SH-SY5Y (cell line): ENCODE results near the gene GPHN.

ENCODE experiments used
- GATA2 ChIP-seq: IDR thresholded peaks from 2 replicates; pipeline ENCODE4 v1.6.1; 2011; ENCODE audit warnings: mild to moderate bottlenecking, low read depth, low read length
- GATA3 ChIP-seq: IDR thresholded peaks from 2 replicates; pipeline ENCODE4 v1.6.1; 2011; ENCODE audit warnings: low read depth, mild to moderate bottlenecking, low read length, moderate library complexity

GPHN gene

DNA sequence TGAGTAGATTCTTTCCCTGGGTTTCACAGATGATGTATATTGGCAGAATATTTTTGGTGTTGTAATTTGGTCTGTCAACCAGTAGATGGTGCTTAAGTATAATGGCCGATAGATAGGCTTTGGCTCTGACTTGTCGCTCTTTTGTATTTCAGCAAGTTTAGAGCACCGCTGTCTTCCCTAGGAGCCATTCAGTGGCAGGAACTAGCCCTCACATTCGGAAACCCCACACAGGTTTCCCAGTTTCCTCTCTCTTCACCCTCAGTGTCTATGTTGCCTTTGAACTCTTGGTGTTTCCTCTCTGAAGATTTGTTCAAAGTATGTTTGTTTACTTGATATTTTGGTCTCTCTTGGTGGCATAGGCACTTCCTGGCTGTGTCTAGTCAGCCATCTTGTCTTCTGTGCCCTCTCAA, 102.2 kb downstream of the GPHN start:
- TF ChIP-seq GATA2, result no peak
- TF ChIP-seq GATA3, result no peak

DNA sequence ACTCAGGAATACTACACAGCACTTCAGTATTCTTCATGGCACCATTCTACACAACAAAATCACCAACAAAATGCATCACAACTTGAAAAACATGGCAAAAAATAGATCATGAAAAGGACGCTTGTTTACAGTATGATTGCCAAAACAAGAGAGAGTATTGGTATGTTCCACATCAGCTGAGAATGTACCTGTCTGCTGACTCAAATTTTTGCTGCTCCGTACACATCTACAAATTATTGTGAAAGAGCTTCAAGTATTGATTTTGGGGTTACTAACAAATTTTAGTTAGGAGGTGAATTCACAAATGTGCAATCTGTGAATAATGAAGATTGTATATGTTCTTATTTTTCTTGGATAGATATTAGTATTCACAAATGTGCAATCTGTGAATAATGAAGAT, 105.4 kb downstream of the GPHN start:
- no peak for TF ChIP-seq GATA2
- TF ChIP-seq GATA3, result no peak

- TF ChIP-seq GATA2, result no peak
- TF ChIP-seq GATA3, result no peak
Observed at GRCh38 chr14:66619952-66620351, 112.0 kb downstream of the GPHN start.

DNA sequence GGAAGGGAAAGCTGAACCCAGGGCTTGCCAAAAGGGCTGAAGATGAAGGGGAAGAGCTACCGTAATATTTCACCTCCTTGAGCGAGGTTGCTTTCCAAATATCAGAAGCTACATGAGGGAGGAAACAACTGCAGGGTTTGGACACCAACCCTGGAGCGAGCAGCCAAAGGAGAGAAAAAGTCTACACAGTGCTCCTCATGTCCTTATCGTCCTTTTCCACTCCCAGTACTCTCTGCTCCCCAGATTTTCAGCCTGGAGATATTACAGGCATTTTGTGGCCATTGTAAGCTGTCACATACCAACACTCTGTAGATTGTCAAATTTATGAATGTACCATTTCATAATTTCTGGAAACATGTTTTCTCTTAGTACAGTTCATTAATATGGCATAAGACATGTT, 115.9 kb downstream of the GPHN start:
- TF ChIP-seq GATA3 (no peak), GATA2 (no peak)

- TF ChIP-seq GATA2, result no peak
- no peak for TF ChIP-seq GATA3
Observed at GRCh38 chr14:66624336-66624937, 116.5 kb downstream of the GPHN start.

GRCh38 chr14:66628636-66629035, 120.7 kb downstream of the GPHN start:
- TF ChIP-seq GATA3, result no peak

GRCh38 chr14:66629499-66629898, 121.6 kb downstream of the GPHN start:
- no peak for TF ChIP-seq GATA3

DNA sequence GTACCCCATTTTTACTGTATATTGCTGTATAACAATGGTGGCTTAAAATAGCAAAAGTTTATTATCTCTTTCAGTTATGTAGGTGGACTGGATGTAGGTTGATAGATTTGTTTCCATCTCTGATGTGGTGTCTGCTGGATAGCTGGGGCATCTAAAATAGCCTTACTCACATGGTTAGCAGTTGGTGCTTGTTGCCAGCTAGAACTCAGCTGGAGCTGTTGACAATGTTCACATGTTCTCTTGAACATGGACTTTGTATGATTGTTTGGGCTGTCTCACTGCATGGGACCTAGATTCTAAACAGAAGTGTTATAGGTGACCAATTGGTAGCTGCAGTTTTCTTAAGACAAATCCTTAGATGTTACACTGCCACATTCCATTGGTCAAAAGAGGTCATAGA, 126.9 kb downstream of the GPHN start:
- no peak for TF ChIP-seq GATA3
- TF ChIP-seq GATA2, result no peak

GRCh38 chr14:66635435-66635834, 127.5 kb downstream of the GPHN start:
- TF ChIP-seq GATA3 (no peak), GATA2 (no peak)

GRCh38 chr14:66636240-66636639, 128.3 kb downstream of the GPHN start:
- TF ChIP-seq GATA2 (no peak), GATA3 (no peak)

- no peak for TF ChIP-seq GATA3
- TF ChIP-seq GATA2, result no peak
Observed at GRCh38 chr14:66638689-66639088, 130.7 kb downstream of the GPHN start.

GRCh38 chr14:66641861-66642635, 134.1 kb downstream of the GPHN start:
- no peak for TF ChIP-seq GATA2
- no peak for TF ChIP-seq GATA3

DNA sequence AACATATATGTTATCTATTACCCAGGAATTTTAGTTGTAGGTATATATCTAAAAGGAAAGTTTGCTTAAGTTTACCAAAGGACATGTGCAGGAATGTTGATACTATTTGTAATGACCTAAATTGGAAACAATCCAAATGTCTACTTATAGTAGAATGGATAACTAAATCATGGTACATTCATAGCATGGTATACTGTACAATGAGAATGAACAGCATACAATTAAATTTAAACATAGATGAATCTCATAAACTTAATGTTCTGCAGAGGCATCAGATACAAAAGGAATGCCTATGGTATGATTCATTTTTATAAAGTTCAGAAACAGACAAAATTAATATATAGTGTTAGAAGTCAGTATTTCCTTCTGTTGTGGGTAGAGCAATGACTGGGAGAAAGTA, 135.4 kb downstream of the GPHN start:
- TF ChIP-seq GATA3 (no peak), GATA2 (no peak)

GRCh38 chr14:66645716-66646115, 137.8 kb downstream of the GPHN start:
- TF ChIP-seq GATA2, result no peak
- no peak for TF ChIP-seq GATA3

DNA sequence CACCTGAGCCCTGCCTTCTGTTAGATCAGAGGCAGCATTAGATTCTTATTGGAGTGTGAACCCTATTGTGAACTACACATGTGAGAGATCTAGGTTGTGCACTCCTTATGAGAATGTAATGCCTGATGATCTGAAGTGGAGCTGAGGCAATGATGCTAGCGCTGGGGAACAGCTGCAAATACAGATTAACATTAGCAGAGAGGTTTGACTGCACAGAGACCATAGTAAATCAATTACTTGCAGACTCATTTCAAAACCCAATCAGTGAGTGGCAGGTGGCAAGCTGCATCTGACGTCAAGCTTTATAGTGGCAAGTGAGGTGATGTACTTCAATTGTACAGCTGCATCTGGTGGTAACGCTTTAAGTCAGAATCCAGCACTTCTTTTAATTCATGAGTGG, 141.6 kb downstream of the GPHN start:
- TF ChIP-seq GATA2 (no peak), GATA3 (no peak)
